SW480 (cell line): ENCODE data around the gene COA5.

ENCODE experiments used
- DNase-seq: peaks from one replicate; pipeline ENCODE4 v3.0.0-alpha.2; 2016; ENCODE audit warnings: low spot score

The COA5 gene

GRCh38 chr2:98551316-98551715, 57.0 kb downstream of the COA5 start:
- DNase-seq = no peak

GRCh38 chr2:98550165-98550564, 58.1 kb downstream of the COA5 start:
- DNase-seq = no peak
